Erythroblast (primary cell): ENCODE results near the gene MRC2.

Source experiments
- GATA1 ChIP-seq: IDR thresholded peaks from 2 replicates; pipeline ENCODE4 v1.6.1; 2011; ENCODE audit warnings: low read depth, mild to moderate bottlenecking, control low read depth, low read length, moderate library complexity
- POLR2A ChIP-seq: IDR thresholded peaks from 2 replicates; pipeline ENCODE4 v1.6.1; 2011; ENCODE audit warnings: mild to moderate bottlenecking, low read length

DNA sequence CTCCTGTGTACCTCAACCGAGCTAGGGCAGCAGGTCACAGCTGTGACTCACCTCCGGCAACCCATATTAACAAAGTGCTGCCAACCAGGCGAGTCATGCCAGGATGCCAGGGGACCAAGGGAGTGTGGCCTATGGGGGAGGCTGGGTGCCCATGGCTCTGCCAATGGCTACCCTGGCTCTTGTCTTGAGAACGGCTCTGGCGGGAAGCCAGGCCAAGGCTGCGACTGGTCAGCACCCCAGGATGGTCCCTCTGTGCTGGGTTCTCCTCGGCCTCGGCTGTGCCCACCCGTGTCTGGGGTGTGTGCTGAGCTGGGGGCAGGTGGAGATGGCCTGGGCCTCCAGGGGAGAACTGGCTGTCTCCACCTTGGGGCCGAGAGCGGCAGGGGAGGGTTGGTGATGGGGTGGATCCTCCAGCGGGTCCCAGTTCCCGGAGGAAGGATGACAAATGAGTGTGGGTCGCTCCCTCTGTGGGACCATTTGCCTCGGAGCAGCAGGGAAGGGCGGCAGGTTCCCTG, 75.8 kb downstream of the MRC2 start:
- TF ChIP-seq POLR2A, result no peak
- TF ChIP-seq GATA1, result no peak
